UCSD-AML1 (cell line): ENCODE data around the gene C17orf100.
"Not testable (repeated sequence)": the region's sequence is repeated elsewhere in the genome, so short reads cannot be mapped to it uniquely, and the experiment has no call there.

Source experiments
- DNase-seq: peaks from one replicate; lab custom pipeline; 2025; ENCODE audit not compliant: unreplicated experiment; lab: John Stamatoyannopoulos, UW

The C17orf100 gene

GRCh38 chr17:6640536-6641246 is 10.9 kb upstream of the C17orf100 start, which contains the start of the genes KIAA0753 and TXNDC17:
KIAA0753 (minus strand) TSS chr17:6640711; CDS start chr17:6635103, 5,608 bp downstream.
TXNDC17 (plus strand) TSS chr17:6641060; CDS start chr17:6641083, 23 bp downstream.
- peak; percentile 92 for DNase-seq

DNA sequence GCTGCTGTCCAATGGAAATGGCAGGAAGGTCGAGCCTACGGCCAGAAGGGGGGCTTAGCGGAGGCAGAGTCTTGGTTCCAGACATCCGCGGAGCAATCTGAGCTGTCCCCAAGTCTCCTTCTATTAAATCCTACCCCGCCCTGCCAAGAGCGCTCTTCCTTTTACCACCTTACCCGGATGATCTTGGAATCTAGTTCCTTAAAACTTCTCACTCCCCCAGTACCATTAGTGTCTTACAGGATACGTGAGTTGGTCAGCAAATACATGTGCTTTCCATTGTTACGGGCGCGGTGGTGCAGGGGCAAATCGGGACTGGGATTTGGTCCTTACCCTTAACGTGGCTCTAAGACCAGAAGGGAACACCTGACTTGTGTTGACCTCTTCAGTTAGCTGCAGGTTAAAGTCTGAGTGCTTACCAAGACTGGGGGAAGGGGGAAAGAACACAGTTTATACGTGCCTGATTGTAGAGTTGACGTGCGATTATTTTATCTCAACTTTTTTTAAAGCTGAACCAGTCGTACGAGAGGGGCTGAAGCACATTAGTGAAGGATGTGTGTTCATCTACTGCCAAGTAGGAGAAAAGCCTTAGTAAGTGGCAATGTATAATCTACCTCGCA is 10.2 kb upstream of the C17orf100 start:
- DNase-seq = no peak

GRCh38 chr17:6642592-6642991 is 9.0 kb upstream of the C17orf100 start:
- no peak for DNase-seq

DNA sequence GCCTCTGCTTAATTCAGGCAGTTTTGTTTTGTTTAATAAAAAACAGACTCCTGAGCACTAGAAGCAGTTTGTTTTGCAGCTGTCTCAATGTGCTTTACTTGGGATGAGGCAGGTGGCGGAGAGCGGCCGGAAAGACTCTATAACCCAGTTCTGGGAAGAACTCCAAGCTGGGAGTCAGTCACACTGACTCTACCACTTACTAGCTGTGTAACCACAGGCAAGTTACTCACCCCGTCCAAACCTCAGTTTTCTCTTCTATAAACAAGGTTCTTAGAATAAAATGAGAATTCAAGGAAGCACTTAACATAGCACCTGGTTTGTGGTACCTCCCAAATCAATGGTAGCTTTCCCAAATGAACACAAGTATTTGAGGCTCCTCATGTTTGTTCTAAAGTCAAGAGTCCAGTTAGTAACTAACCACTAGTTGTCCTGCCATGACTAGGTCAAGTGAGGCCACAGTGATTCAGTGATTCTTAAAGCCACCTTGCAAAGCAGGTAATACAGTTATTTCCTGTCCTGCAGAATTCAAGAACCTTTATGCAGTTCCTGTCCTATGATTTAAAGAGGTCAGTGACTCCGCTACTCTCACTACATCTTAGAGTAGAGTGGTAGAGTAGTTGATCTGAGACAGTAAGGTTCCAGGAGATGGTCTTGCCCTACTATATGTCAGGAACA is 8.0 kb upstream of the C17orf100 start:
- DNase-seq = no peak

GRCh38 chr17:6648181-6648580 is 3.4 kb upstream of the C17orf100 start:
- no peak for DNase-seq

DNA sequence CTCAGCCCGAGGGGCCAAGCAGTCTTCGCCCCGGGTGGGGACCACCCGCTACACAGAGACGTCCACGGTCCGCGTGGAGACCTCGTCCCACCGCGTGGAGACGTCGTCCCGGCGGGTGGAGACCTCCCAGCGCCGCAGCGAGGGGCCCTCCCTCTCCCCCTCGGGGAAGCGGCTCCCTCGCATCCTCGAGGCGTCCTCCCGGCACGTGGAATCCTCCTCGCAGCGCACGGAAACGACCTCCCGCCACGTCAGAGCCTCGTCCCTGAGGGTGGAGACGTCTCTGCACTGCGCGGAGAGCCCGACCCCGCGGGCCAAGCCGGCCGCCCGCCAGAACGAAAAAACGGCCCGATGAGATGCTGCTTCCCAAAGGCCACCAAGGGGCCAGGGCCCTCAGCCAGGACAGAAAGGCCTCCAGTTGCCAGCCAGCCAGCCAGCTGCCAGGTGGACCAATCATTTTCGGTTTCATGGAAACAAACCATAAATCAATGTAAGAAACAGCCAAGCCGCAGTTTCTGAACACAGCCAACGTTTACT is 424 bp downstream of the C17orf100 start:
- DNase-seq = no peak

- no peak for DNase-seq
Observed at GRCh38 chr17:6654841-6655731, 3.5 kb downstream of the C17orf100 start.

DNA sequence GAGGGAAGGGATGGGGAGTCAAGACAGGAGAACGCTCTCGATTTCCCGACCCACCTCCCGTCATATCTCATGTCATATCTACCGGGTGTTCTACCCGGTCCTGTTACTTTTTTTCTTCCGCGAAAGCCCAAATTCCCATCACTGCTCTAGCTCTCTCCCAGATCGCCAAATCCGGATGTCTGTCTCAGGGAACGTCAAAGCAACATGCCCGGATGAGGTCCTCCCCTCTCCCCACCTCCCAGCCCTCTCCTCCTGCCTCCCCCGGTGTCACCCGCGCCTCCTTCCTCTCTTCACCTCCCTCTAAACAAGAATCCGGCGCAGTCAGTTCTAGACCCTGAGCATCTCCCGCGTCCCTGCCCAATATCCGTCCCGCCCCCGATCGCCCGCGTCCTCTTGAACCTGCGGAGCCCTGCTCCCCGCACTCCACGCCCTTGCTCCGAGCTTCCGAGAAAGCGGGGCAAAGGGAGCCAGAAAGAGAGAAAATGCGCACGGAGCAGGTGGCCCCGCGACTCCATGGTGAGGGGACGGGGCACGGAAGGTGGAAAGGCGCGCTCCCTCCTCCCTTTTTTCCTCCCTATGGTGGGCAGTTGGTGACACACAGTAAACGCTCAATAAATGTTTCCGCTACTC is 4.3 kb downstream of the C17orf100 start:
- not testable (repeated sequence) for DNase-seq

DNA sequence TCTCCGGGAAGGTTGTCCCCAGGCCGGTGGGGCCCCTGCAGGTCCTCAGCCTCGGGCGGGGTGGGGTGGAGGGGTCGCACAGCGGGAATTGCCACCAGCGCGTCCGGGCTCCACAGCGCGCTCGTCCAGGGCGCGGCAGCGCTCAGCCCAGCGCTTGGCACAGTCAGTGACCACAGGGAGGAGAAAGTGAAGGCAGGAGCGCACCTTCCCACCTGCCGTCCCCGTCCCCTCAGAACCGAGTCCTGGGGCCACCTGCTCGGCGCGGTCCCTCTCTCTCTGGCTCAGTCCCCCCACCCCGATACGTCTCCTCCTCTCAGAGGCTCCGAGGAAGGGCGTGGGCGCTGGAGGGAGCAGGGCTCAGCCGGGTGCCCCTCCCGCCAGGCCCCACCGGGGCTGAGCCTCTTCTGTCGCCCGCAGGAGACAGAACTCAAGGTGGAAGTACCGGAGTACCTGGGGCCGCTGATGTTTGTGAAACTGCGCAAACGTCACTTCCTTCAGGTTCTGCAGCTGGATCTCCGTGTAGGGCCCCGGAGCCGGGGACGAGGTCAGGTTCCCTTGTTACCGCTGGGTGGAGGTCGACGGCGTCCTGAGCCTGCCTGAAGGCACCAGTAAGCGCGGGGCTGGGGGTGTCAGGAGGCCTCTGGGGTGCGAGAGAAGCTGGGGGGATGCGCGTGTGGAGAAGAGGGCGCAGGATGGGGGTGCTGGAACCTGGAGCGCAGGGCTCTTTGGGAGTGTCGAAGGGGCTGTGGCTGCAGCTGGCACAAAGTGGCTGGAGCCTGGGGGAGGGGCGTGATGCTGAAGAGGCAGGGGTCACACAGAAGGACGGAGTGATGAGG is 5.5 kb downstream of the C17orf100 start:
- DNase-seq = not testable (repeated sequence)

DNA sequence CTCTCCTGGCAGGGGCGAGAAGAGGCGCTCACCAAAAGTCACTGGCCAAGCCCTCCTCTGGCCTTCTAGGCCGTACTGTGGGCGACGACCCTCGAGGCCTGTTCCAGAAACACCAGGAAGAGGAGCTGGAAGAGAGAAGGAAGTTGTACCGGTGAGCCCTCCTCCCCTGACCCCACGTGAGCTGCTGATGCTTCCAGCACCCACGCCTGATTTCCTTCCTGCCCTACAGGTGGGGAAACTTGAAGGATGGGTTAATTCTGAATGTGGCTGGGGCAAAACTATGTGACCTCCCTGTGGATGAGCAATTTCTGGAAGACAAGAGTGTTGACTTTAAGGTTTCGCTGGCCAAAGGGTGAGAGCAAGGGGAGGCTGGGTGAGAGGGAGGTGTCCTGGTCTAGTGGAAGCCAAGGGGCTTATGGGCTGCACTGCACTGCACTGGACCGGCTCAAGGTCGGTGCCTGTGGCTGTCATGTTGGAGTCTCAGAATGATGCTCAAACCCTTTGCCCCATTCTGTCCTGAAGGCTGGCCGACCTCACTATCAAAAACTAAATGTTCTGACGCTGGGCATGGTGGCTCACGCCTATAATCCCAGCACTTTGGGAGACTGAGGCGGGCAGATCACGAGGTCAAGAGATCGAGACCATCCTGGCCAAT is 6.2 kb downstream of the C17orf100 start:
- DNase-seq = no peak

GRCh38 chr17:6658411-6658810 is 6.8 kb downstream of the C17orf100 start:
- DNase-seq = not testable (repeated sequence)

DNA sequence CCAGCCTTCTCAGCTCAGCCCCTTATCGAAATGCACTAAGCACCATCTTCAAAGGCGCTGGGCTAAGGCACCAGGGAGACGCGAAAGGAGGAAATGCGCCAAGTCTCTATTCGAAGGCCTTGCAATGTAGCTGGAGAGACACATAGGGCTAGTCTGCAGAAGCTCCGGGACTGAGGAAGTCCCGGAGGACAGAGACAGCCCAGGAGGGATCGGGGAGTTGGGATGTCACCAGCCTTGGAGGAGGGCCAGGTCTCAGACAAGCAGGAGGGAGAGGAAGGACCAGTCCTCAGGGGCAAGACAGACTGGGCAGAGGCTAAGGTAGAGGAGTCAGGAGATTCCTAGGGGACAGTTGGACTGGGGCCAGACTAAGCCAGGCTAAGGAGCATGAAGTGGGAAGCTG is 8.5 kb downstream of the C17orf100 start:
- no peak for DNase-seq

DNA sequence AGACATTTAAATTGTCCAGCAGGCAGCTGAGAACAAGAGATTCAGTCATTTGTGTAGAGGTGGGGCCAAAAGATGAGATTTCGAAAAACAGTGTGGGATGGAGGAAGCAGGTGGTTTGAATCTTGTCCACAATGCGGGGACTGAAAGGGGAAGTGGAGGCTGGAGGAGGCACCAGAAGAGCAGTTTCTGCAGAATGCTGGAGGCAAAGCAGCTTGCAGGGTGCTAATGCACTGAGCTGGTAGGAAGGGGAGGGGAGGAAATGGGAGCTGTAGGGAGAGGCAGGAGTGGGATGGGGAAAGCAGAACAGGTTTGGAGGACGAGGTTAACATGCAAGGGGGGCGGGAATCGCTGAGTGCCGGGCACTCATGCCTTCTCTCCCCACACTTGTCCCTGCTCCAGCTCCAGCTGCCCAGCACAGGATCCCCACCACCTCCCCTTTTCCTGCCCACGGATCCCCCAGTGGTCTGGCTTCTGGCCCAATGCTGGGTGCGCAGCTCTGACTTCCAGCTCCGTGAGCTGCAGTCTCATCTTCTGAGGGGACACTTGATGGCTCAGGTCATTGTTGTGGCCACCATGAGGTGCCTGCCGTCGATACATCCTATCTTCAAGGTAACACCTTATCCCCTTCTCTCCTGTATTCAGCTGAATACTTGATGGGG is 9.4 kb downstream of the C17orf100 start:
- peak; percentile 54 for DNase-seq

GRCh38 chr17:6661464-6661848 is 9.9 kb downstream of the C17orf100 start:
- DNase-seq = no peak

DNA sequence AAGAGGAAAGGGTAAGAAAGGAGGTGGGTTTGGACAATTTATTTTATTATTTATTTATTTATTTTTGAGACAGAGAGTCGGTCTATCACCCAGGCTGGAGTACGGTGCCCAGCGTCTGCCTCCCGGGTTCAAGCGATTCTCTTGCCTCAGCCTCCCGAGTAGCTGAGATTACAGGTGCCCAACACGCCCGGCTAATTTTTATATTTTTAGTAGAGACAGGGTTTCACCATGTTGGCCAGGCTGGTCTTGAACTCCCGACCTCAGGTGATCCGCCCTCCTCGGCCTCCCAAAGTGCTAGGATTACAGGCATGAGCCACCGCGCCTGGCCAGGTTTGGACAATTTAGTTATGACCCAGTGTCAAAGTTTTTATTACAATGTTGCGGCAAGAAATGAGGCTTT is 11.6 kb downstream of the C17orf100 start:
- not testable (repeated sequence) for DNase-seq

DNA sequence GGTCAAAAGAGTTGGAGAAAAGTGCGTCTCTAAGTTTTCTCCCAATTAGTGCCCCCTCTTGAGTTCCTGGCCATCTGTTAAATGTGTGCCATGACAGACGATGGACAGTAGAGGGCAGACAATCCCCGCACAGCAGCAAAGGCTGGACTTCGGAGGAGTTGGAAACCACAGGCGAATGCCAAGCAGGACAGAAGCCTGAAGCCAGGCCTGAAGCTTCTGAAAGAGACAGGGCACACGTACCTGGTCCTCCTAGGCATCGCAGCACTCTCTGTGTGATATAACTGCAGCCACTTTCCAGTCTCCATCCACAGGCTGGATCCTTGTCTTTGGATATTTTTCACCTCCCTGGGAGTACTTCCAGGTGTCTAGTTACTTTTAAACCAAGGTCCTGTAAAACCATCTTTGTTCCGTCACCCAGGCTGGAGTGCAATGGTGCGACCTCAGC is 14.5 kb downstream of the C17orf100 start:
- peak; percentile 67 for DNase-seq

DNA sequence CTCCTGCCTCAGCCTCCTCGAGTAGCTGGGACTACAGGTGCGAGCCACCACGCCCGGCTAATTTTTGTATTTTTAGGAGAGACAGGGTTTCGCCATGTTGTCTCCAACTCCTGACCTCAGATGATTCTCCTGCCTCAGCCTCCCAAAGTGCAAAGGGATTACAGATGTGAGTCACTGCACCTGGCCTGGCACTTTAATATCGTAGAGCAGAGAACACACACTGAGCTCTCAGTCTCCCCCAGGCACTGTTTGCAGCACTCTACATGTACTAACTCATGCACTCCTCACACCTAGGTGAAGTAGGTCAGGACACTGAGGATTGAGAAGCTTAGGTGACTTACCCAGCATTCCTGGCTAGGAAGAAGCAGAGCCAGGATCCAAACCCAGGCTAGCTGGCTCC is 15.0 kb downstream of the C17orf100 start:
- DNase-seq = no peak

GRCh38 chr17:6667516-6667915 is 16.0 kb downstream of the C17orf100 start:
- no peak for DNase-seq
